ENCODE measurements around the gene IPCEF1.

- TF ChIP-seq CTCF (IDR thresholded peaks at IDR 0.05): no peak
- no peak for TF ChIP-seq POLR2A (IDR thresholded peaks at IDR 0.05)
These were observed 58.9 kb downstream of the IPCEF1 start for GRCh38 chr6:154297721-154298120.
